Activated gamma-delta T cell treated with anti-CD3 and anti-CD28 coated beads, Interleukin-2, amount 50 U/mL, for 16 hours (primary cell): Measurements from ENCODE around the gene MYLK3.

ENCODE experiments used
- DNase-seq: peaks from one replicate; pipeline ENCODE4 v3.0.0-alpha.2; 2020; ENCODE audit warnings: low read depth

The MYLK3 gene

GRCh38 chr16:46727184-46727583 lies 21.0 kb downstream of the MYLK3 start:
- DNase-seq: no peak

GRCh38 chr16:46721885-46722284 lies 26.3 kb downstream of the MYLK3 start:
- no peak for DNase-seq

GRCh38 chr16:46720619-46721018 lies 27.5 kb downstream of the MYLK3 start:
- no peak for DNase-seq

- no peak for DNase-seq
Observed at GRCh38 chr16:46719528-46719927, 28.6 kb downstream of the MYLK3 start.

GRCh38 chr16:46718214-46718613 lies 29.9 kb downstream of the MYLK3 start:
- no peak for DNase-seq

- no peak for DNase-seq
Observed at GRCh38 chr16:46717692-46718091, 30.5 kb downstream of the MYLK3 start.

- no peak for DNase-seq
Observed at GRCh38 chr16:46715769-46716305, 32.3 kb downstream of the MYLK3 start.

- DNase-seq: no peak
Observed at GRCh38 chr16:46714797-46715591, 33.1 kb downstream of the MYLK3 start.

- DNase-seq: no peak
Observed at GRCh38 chr16:46713634-46714033, 34.5 kb downstream of the MYLK3 start.

- DNase-seq: no peak
Observed at GRCh38 chr16:46712911-46713310, 35.2 kb downstream of the MYLK3 start.

GRCh38 chr16:46711106-46712058 lies 36.8 kb downstream of the MYLK3 start:
- no peak for DNase-seq

GRCh38 chr16:46709469-46710005 lies 38.6 kb downstream of the MYLK3 start:
- DNase-seq: no peak

GRCh38 chr16:46706642-46707041 lies 41.5 kb downstream of the MYLK3 start:
- no peak for DNase-seq

- DNase-seq: no peak
Observed at GRCh38 chr16:46702030-46702429, 46.1 kb downstream of the MYLK3 start.

- DNase-seq: no peak
Observed at GRCh38 chr16:46701615-46702014, 46.5 kb downstream of the MYLK3 start.

GRCh38 chr16:46700048-46700447 lies 48.1 kb downstream of the MYLK3 start:
- DNase-seq: no peak

- DNase-seq: no peak
Observed at GRCh38 chr16:46696957-46697356, 51.2 kb downstream of the MYLK3 start.

GRCh38 chr16:46695937-46696336 lies 52.2 kb downstream of the MYLK3 start:
- DNase-seq: no peak

GRCh38 chr16:46693598-46693997 lies 54.5 kb downstream of the MYLK3 start:
- no peak for DNase-seq

- DNase-seq: no peak
Observed at GRCh38 chr16:46691726-46692125, 56.4 kb downstream of the MYLK3 start.

GRCh38 chr16:46690281-46691178 lies 57.6 kb downstream of the MYLK3 start:
- no peak for DNase-seq
